H9 (cell line): Measurements from ENCODE around the gene ALB. TPM values are rescaled to one million over a fixed set of nuclear protein-coding genes. Genes with fewer than 3 reads are reported as not detected.

Experiments
- DNase-seq: peaks from one replicate; pipeline ENCODE4 v3.0.0-alpha.2; 2017
- H2AFZ ChIP-seq: one replicate; pipeline ENCODE4 v1.6.1; 2013; ENCODE audit warnings: mild to moderate bottlenecking, low read length, control low read depth, moderate library complexity
- H2AK5ac ChIP-seq: 2 replicates; pipeline ENCODE4 v1.6.1; 2013; ENCODE audit warnings: low read length, control low read depth, mixed read lengths; ENCODE audit not compliant: insufficient read length
- H2BK120ac ChIP-seq: one replicate; pipeline ENCODE4 v1.6.1; 2013; ENCODE audit warnings: low read depth, mild to moderate bottlenecking, low read length, control low read depth, inconsistent platforms; ENCODE audit not compliant: poor library complexity, severe bottlenecking
- H2BK12ac ChIP-seq: 2 replicates; pipeline ENCODE4 v1.6.1; 2013; ENCODE audit warnings: low read length, control low read depth, mixed read lengths, low read depth; ENCODE audit not compliant: insufficient read length
- H2BK15ac ChIP-seq: 2 replicates; pipeline ENCODE4 v1.6.1; 2013; ENCODE audit warnings: low read depth, low read length, control low read depth
- H2BK20ac ChIP-seq: one replicate; pipeline ENCODE4 v1.6.1; 2013; ENCODE audit warnings: low read depth, mild to moderate bottlenecking, low read length, control low read depth, inconsistent platforms; ENCODE audit not compliant: poor library complexity, severe bottlenecking
- H2BK5ac ChIP-seq: 2 replicates; pipeline ENCODE4 v1.6.1; 2013; ENCODE audit warnings: low read length, control low read depth, mixed read lengths; ENCODE audit not compliant: insufficient read length
- H3K14ac ChIP-seq: 2 replicates; pipeline ENCODE4 v1.6.1; 2013; ENCODE audit warnings: low read length, control low read depth; ENCODE audit not compliant: insufficient read depth
- H3K18ac ChIP-seq: 2 replicates; pipeline ENCODE4 v1.6.1; 2013; ENCODE audit warnings: low read depth, mild to moderate bottlenecking, mixed read lengths, low read length, control low read depth; ENCODE audit not compliant: insufficient read length
- H3K23ac ChIP-seq: 2 replicates; pipeline ENCODE4 v1.6.1; 2013; ENCODE audit warnings: low read length, control low read depth, mixed read lengths, low read depth; ENCODE audit not compliant: insufficient read length
- H3K23me2 ChIP-seq: 2 replicates; pipeline ENCODE4 v1.6.1; 2013; ENCODE audit warnings: low read depth, mild to moderate bottlenecking, mixed read lengths, low read length, control low read depth; ENCODE audit not compliant: insufficient read length, poor library complexity, severe bottlenecking
- H3K27ac ChIP-seq: 2 replicates; pipeline ENCODE4 v1.5.1; 2013; ENCODE audit warnings: low read length, control low read depth, mixed read lengths, low read depth; ENCODE audit not compliant: insufficient read length
- H3K27me3 ChIP-seq: 2 replicates; pipeline ENCODE4 v1.6.1; 2013; ENCODE audit warnings: low read length, control low read depth, inconsistent platforms; ENCODE audit not compliant: insufficient read depth
- H3K4ac ChIP-seq: 2 replicates; pipeline ENCODE4 v1.6.1; 2013; ENCODE audit warnings: low read depth, mild to moderate bottlenecking, control low read depth, inconsistent platforms, low read length, moderate library complexity
- H3K4me1 ChIP-seq: 2 replicates; pipeline ENCODE4 v1.6.1; 2013; ENCODE audit warnings: low read length, control low read depth, inconsistent platforms; ENCODE audit not compliant: insufficient read depth
- H3K4me2 ChIP-seq: 2 replicates; pipeline ENCODE4 v1.6.1; 2013; ENCODE audit warnings: low read length, control low read depth, mixed read lengths; ENCODE audit not compliant: insufficient read length, insufficient read depth
- H3K56ac ChIP-seq: 2 replicates; pipeline ENCODE4 v1.6.1; 2013; ENCODE audit warnings: low read depth, mild to moderate bottlenecking, mixed read lengths, low read length, control low read depth; ENCODE audit not compliant: insufficient read length
- H3K79me1 ChIP-seq: 2 replicates; pipeline ENCODE4 v1.6.1; 2013; ENCODE audit warnings: low read depth, mild to moderate bottlenecking, moderate library complexity, low read length, control low read depth, inconsistent platforms; ENCODE audit not compliant: insufficient read depth, poor library complexity, severe bottlenecking
- H3K79me2 ChIP-seq: 2 replicates; pipeline ENCODE4 v1.6.1; 2013; ENCODE audit warnings: low read length, control low read depth, inconsistent platforms; ENCODE audit not compliant: insufficient read depth
- H3K9ac ChIP-seq: 2 replicates; pipeline ENCODE4 v1.6.1; 2013; ENCODE audit warnings: low read length, control low read depth, mixed read lengths; ENCODE audit not compliant: insufficient read length; ENCODE audit errors: extremely low read depth
- H3K9me3 ChIP-seq: one replicate; pipeline ENCODE4 v1.6.1; 2013; ENCODE audit warnings: low read depth, low read length, inconsistent platforms; ENCODE audit not compliant: control insufficient read depth
- H3T11ph ChIP-seq: one replicate; pipeline ENCODE4 v1.6.1; 2013; ENCODE audit warnings: mild to moderate bottlenecking, low read length, control low read depth, inconsistent platforms
- H4K20me1 ChIP-seq: one replicate; pipeline ENCODE4 v1.6.1; 2013; ENCODE audit not compliant: control insufficient read depth, insufficient read length, insufficient read depth
- H4K5ac ChIP-seq: 2 replicates; pipeline ENCODE4 v1.6.1; 2013; ENCODE audit warnings: low read depth, mild to moderate bottlenecking, mixed read lengths, low read length, control low read depth; ENCODE audit not compliant: insufficient read length
- H4K8ac ChIP-seq: replicated peaks from 2 replicates; pipeline ENCODE4 v1.6.1; 2013; ENCODE audit warnings: low read length, control low read depth, mixed read lengths, low read depth; ENCODE audit not compliant: insufficient read length
- H4K91ac ChIP-seq: 2 replicates; pipeline ENCODE4 v1.6.1; 2013; ENCODE audit warnings: low read depth, mild to moderate bottlenecking, moderate library complexity, mixed read lengths, low read length, control low read depth; ENCODE audit not compliant: insufficient read length
- H3K27ac Mint-ChIP-seq, 3 experiments: 2 replicates in 2 of 3; 3 replicates in 1 of 3; pipeline ENCODE4 v1.8.0; 2020 to 2021; ENCODE audit warnings: mixed read lengths in 3 of 3, mild to moderate bottlenecking in 1 of 3, moderate library complexity in 1 of 3
- H3K27me3 Mint-ChIP-seq: 2 replicates; pipeline ENCODE4 v1.8.0; 2021; ENCODE audit warnings: low read depth, mild to moderate bottlenecking, moderate library complexity, mixed read lengths
- H3K36me3 Mint-ChIP-seq, 3 experiments: 2 replicates in 2 of 3; 3 replicates in 1 of 3; pipeline ENCODE4 v1.8.0; 2020 to 2021; ENCODE audit warnings: low read depth in 3 of 3, mixed read lengths in 3 of 3; ENCODE audit not compliant: insufficient read depth in 1 of 3
- H3K4me1 Mint-ChIP-seq, 2 experiments: 2 replicates each; pipeline ENCODE4 v1.8.0; 2020; ENCODE audit warnings: mixed read lengths in 2 of 2
- H3K4me3 Mint-ChIP-seq, 2 experiments: 2 replicates in 1 of 2; 3 replicates in 1 of 2; pipeline ENCODE4 v1.8.0; 2020 to 2021; ENCODE audit warnings: mild to moderate bottlenecking in 2 of 2, mixed read lengths in 2 of 2, moderate library complexity in 1 of 2
- H3K9me3 Mint-ChIP-seq, 2 experiments: 2 replicates in 1 of 2; 3 replicates in 1 of 2; pipeline ENCODE4 v1.8.0; 2020; ENCODE audit warnings: mild to moderate bottlenecking in 2 of 2, mixed read lengths in 2 of 2, moderate library complexity in 1 of 2
- CTCF ChIP-seq: fragments of 200-600 bp; sonication (generic); conservative IDR thresholded peaks from 3 replicates; pipeline ENCODE4 v1.8.0; 2021; ENCODE audit warnings: antibody characterized with exemption, mild to moderate bottlenecking
- WGBS: extraction: QIAGEN DNeasy Blood & Tissue Kit; methylation state at CpG from one replicate; pipeline ENCODE4 v1.1.7; 2013; ENCODE audit warnings: missing lambda C conversion rate, low lambda C conversion rate, mixed read lengths; ENCODE audit not compliant: insufficient read length; ENCODE audit errors: extremely low coverage; 5-methylcytosine and 5-hydroxymethylcytosine counted together
- total RNA-seq: library from RNA; stranded (reverse); gene quantifications from 2 replicates; pipeline ENCODE4 v1.2.1, GENCODE V29; 2021

ALB gene
- total RNA-seq, 1 experiment from 2014 or later = not detected

- H4K20me1 ChIP-seq = no peaks in the 10 kb centered on the region
- H3K4me1 ChIP-seq = 0 out of 2 replicates have a peak, but pooled peaks cover 2% of the 10 kb centered on the region
- no peak overlapping the region for H2BK12ac ChIP-seq
- Mint-ChIP-seq H3K27ac (no peak overlapping the region), H3K27me3 (no peaks in the 10 kb centered on the region), H3K9me3 (no peaks in the 10 kb centered on the region), H3K4me3 (no peak overlapping the region), H3K4me1 (peaks cover 10 to 14% of the 10 kb centered on the region in 2 experiments), H3K36me3 (no peaks in the 10 kb centered on the region)
- H3K14ac ChIP-seq = no peak overlapping the region
- H3K18ac ChIP-seq = no peak overlapping the region
- no peaks in the 10 kb centered on the region for H3K23me2 ChIP-seq
- no CpG with 5 or more reads among the region's 4 CpGs for WGBS
- H3K4me2 ChIP-seq = no peak overlapping the region
- H3K9ac ChIP-seq = no peak overlapping the region
- no peak overlapping the region for H2BK120ac ChIP-seq
- no peak for TF ChIP-seq CTCF
- no peak overlapping the region for H4K8ac ChIP-seq
- no peak overlapping the region for H4K5ac ChIP-seq
- H3K27ac ChIP-seq = no peak overlapping the region
- no peaks in the 10 kb centered on the region for H3K79me2 ChIP-seq
- no peak overlapping the region for H3K56ac ChIP-seq
- H2BK5ac ChIP-seq = no peak overlapping the region
- no peak overlapping the region for H2BK20ac ChIP-seq
- no peak overlapping the region for H3K4ac ChIP-seq
- H3K79me1 ChIP-seq = no peaks in the 10 kb centered on the region
- H3T11ph ChIP-seq = no peak overlapping the region
- H2AK5ac ChIP-seq = no peak overlapping the region
- no peak overlapping the region for H4K91ac ChIP-seq
- no peaks in the 10 kb centered on the region for H3K27me3 ChIP-seq
- no peak for DNase-seq
- no peak overlapping the region for H3K23ac ChIP-seq
- no peak overlapping the region for H2BK15ac ChIP-seq
- no peak overlapping the region for H2AFZ ChIP-seq
- no peaks in the 10 kb centered on the region for H3K9me3 ChIP-seq
Measured at GRCh38 chr4:73413294-73413755, 9.2 kb downstream of the ALB start.
